WERI-Rb-1 (cell line): Measurements from ENCODE around the gene B4GALT2.

Experiments used
- DNase-seq: peaks from one replicate; pipeline ENCODE4 v3.0.0-alpha.2; 2020
- H3K27ac ChIP-seq: fragments of 250-450 bp; sonication (Bioruptor Pico); 2 replicates; pipeline ENCODE4 v1.5.1; 2020; ENCODE audit warnings: mild to moderate bottlenecking, moderate library complexity
- H3K27me3 ChIP-seq: fragments of 250-450 bp; sonication (Bioruptor Pico); 2 replicates; pipeline ENCODE4 v1.5.1; 2021; ENCODE audit warnings: mild to moderate bottlenecking, low read depth, moderate library complexity; ENCODE audit not compliant: insufficient read depth, severe bottlenecking
- H3K36me3 ChIP-seq: fragments of 250-450 bp; sonication (Bioruptor Pico); 2 replicates; pipeline ENCODE4 v1.5.1; 2020; ENCODE audit warnings: mild to moderate bottlenecking, moderate library complexity
- H3K4me3 ChIP-seq: 2 replicates; pipeline ENCODE4 v1.5.1; 2011; ENCODE audit warnings: low read depth, mild to moderate bottlenecking, control low read depth, low read length
- H3K9me3 ChIP-seq: fragments of 250-450 bp; sonication (Bioruptor Pico); 2 replicates; pipeline ENCODE4 v1.5.1; 2021; ENCODE audit warnings: mild to moderate bottlenecking, moderate library complexity; ENCODE audit not compliant: severe bottlenecking
- CTCF ChIP-seq: IDR thresholded peaks from 2 replicates; pipeline ENCODE4 v1.5.1; 2011; ENCODE audit warnings: low read depth, mild to moderate bottlenecking, control low read depth, inconsistent platforms, low read length

The B4GALT2 gene

GRCh38 chr1:44033756-44034155 is 54.7 kb downstream of the B4GALT2 start:
- no peak overlapping the region for H3K4me3 ChIP-seq
- no peak for DNase-seq
- no peak for TF ChIP-seq CTCF
- H3K9me3 ChIP-seq: no peaks in the 10 kb centered on the region
- no peaks in the 10 kb centered on the region for H3K36me3 ChIP-seq
- no peak overlapping the region; the same call in 1 of the 2 replicates for H3K27ac ChIP-seq
- no peaks in the 10 kb centered on the region for H3K27me3 ChIP-seq

DNA sequence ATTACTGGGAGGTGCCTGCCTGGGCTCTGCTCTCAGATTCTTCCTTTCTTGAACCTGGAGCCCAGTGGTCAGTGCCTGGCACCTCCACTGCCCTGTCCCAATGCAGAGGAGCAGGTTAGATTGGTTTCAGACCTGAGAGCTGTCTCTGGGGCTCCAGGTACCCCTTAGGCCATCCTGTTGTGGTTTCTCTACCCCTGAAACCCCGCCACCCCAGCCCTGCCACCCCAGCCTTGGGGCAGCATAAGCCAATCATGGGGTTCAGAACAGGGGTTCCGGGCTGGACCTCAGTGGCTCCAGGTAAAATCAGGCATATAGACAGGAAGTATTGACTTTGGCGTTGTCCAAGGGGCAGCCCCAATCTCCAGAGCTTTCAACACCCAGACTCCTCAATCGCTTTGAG is 55.4 kb downstream of the B4GALT2 start:
- H3K4me3 ChIP-seq: no peak overlapping the region
- no peak for DNase-seq
- H3K36me3 ChIP-seq: no peaks in the 10 kb centered on the region
- peak overlapping the region; percentile 79; the same call in 1 of the 2 replicates for H3K27ac ChIP-seq
- no peaks in the 10 kb centered on the region for H3K9me3 ChIP-seq
- TF ChIP-seq CTCF: no peak
- no peaks in the 10 kb centered on the region for H3K27me3 ChIP-seq

GRCh38 chr1:44034976-44035716 is 56.1 kb downstream of the B4GALT2 start:
- no peaks in the 10 kb centered on the region for H3K9me3 ChIP-seq
- no peaks in the 10 kb centered on the region for H3K27me3 ChIP-seq
- H3K4me3 ChIP-seq: no peak overlapping the region
- DNase-seq: no peak
- H3K36me3 ChIP-seq: no peaks in the 10 kb centered on the region
- H3K27ac ChIP-seq: peak overlapping the region; percentile 79
- TF ChIP-seq CTCF: no peak

- Histone ChIP-seq H3K4me3 (no peak overlapping the region), H3K27me3 (no peaks in the 10 kb centered on the region), H3K36me3 (no peaks in the 10 kb centered on the region), H3K27ac (peak overlapping the region; percentile 79), H3K9me3 (no peaks in the 10 kb centered on the region)
- TF ChIP-seq CTCF: peak; percentile 58
- DNase-seq: peak; percentile 94
Measured at GRCh38 chr1:44035726-44036408, 56.9 kb downstream of the B4GALT2 start.

DNA sequence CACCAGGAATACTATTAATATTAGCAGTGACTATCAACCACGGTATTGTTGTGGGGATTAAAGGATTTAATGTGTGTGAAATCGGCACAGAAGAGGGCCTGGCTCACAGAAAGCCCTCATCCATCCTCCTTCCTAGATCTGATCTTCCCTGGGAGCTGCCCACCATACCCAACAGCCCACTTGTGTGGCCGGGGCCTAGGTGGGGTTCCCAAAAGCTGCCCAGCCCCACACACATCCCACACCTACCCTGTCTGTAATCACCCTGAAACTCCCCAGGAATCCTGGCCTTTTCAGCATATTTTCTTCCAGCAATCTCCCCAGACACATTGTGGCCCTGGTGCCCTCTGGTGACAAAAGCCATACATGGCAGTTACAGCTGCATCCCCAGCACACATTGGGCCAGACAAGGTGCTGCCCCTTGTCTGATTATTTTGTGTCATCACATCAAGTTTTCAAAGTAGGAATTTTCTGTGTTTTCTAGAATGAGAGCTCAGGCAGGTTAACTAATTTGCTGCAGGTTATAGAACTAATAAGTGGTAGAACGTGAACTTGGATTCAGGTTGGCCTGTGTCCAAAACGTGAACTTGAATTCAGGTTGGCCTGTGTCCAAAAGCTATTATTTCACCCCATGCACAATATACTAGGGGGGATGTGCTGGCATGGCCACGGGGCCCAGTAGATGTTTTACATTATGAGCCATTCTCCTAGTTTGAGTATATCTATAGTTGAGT is 57.6 kb downstream of the B4GALT2 start:
- H3K4me3 ChIP-seq: no peak overlapping the region
- H3K27ac ChIP-seq: peak overlapping the region; percentile 79
- no peaks in the 10 kb centered on the region for H3K36me3 ChIP-seq
- peak; percentile 79 for TF ChIP-seq CTCF
- no peaks in the 10 kb centered on the region for H3K9me3 ChIP-seq
- H3K27me3 ChIP-seq: no peaks in the 10 kb centered on the region
- DNase-seq: peak; percentile 82
